Activated naive CD4-positive, alpha-beta T cell treated with anti-CD3 and anti-CD28 coated beads for 36 hours (primary cell): ENCODE measurements around the gene LMOD3. TPM values are rescaled to one million over a fixed set of nuclear protein-coding genes. Genes with fewer than 3 reads are reported as not detected.

ENCODE experiments used
- CTCF ChIA-PET: fragments of 350-600 bp; sonication (Branson Sonifier 250); formaldehyde crosslinking; loops from one replicate; lab custom pipeline; 2021; ENCODE audit warnings: antibody characterized with exemption; lab: Charles Lee
- DNase-seq: peaks from one replicate; pipeline ENCODE4 v3.0.0-alpha.2; 2020
- H3K27ac Mint-ChIP-seq: one replicate; pipeline ENCODE4 v1.8.0; 2021; ENCODE audit warnings: mild to moderate bottlenecking, mixed read lengths
- H3K27me3 Mint-ChIP-seq: one replicate; pipeline ENCODE4 v1.8.0; 2021; ENCODE audit warnings: low read depth, mixed read lengths
- H3K36me3 Mint-ChIP-seq: one replicate; pipeline ENCODE4 v1.8.0; 2021; ENCODE audit warnings: low read depth, mixed read lengths
- H3K4me1 Mint-ChIP-seq: one replicate; pipeline ENCODE4 v1.8.0; 2021; ENCODE audit warnings: low read depth, mixed read lengths
- H3K4me3 Mint-ChIP-seq: one replicate; pipeline ENCODE4 v1.8.0; 2021; ENCODE audit warnings: mild to moderate bottlenecking, moderate library complexity, mixed read lengths
- H3K9me3 Mint-ChIP-seq: one replicate; pipeline ENCODE4 v1.8.0; 2021; ENCODE audit warnings: mixed read lengths
- intact Hi-C: fragments of 100-400 bp; cut with micrococcal nuclease; formaldehyde crosslinking; loops from one replicate; pipeline ENCODE4 v1.15.1; 2023
- total RNA-seq, 2 experiments: library from RNA; stranded (reverse); gene quantifications; one replicate each; pipeline ENCODE4 v1.2.3, GENCODE V29; 2021

The LMOD3 gene
- total RNA-seq, 2 experiments from 2014 or later = not detected

DNA sequence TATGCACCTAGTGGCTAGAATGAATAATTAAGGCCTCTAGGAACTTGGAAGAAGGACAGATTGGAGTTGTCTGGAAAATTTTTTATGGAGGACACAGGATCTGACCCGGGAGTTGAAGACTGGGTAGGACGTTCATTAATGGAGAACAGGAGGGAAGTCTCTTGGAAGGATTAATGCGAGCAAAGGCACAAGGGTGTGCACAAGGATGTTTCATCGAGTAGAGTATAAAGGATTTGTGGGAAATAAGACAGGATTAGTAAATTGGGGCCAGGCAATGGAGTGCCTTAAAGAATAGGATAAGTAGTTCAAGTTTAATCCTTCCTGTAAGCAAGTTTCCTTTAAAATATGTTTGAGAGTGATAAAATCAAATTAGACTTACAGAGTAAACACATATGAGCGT, 14.6 kb downstream of the LMOD3 start:
- no peak for DNase-seq
- Mint-ChIP-seq H3K27ac (no peak overlapping the region), H3K27me3 (no peaks in the 10 kb centered on the region), H3K4me1 (peaks cover 39% of the 10 kb centered on the region), H3K4me3 (no peak overlapping the region), H3K9me3 (no peaks in the 10 kb centered on the region), H3K36me3 (peaks cover 14% of the 10 kb centered on the region)
- CTCF ChIA-PET = no interaction called here
- intact Hi-C loops = no loop called here

DNA sequence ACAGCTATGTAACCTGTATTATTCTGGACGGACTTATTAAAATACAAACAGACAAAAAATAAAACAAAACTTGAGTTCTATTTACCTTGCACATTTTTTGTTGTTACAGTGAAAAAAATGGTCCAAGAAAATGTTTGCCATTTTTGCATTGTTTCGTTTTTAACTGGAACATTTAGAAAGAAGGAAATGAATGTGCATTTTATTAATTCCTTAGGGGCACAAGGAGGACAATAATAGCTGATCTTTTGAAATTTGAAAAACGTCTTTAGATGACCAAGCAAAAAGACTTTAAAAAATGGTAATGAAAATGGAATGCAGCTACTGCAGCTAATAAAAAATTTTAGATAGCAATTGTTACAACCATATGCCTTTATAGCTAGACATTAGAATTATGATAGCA, 17.1 kb downstream of the LMOD3 start:
- H3K27ac Mint-ChIP-seq = peak overlapping the region; percentile 13

DNA sequence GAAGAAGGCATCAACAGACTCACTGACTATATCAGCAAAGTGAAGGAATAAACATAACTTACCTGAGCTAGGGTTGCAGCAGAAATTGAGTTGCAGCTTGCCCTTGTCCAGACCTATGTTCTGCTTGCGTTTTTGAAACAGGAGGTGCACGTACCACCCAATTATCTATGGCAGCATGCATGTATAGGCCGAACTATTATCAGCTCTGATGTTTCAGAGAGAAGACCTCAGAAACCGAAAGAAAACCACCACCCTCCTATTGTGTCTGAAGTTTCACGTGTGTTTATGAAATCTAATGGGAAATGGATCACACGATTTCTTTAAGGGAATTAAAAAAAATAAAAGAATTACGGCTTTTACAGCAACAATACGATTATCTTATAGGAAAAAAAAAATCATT, 17.8 kb downstream of the LMOD3 start:
- intact Hi-C loops = no loop called here
- Mint-ChIP-seq H3K27me3 (no peaks in the 10 kb centered on the region), H3K27ac (peak overlapping the region; percentile 7), H3K4me1 (peaks cover 50% of the 10 kb centered on the region), H3K4me3 (no peak overlapping the region), H3K36me3 (peaks cover 33% of the 10 kb centered on the region), H3K9me3 (no peaks in the 10 kb centered on the region)
- no peak for DNase-seq
- CTCF ChIA-PET = interaction anchor here (0.7 to 1.1 kb wide), 2 partner anchors 16 to 136 kb away, joined by 3 read pairs; no protein-coding TSS in a partner anchor

More for the DNA sequence above, 17.1 kb downstream of the LMOD3 start:
- no peaks in the 10 kb centered on the region for H3K9me3 Mint-ChIP-seq
- intact Hi-C loops = no loop called here
- peaks cover 28% of the 10 kb centered on the region for H3K36me3 Mint-ChIP-seq
- no peak for DNase-seq
- H3K4me3 Mint-ChIP-seq = no peak overlapping the region
- H3K27me3 Mint-ChIP-seq = no peaks in the 10 kb centered on the region
- peaks cover 46% of the 10 kb centered on the region for H3K4me1 Mint-ChIP-seq
- CTCF ChIA-PET = interaction anchor here (0.7 to 1.7 kb wide), 3 partner anchors 11 to 136 kb away, joined by 3 to 5 read pairs (median 3); no protein-coding TSS in a partner anchor

DNA sequence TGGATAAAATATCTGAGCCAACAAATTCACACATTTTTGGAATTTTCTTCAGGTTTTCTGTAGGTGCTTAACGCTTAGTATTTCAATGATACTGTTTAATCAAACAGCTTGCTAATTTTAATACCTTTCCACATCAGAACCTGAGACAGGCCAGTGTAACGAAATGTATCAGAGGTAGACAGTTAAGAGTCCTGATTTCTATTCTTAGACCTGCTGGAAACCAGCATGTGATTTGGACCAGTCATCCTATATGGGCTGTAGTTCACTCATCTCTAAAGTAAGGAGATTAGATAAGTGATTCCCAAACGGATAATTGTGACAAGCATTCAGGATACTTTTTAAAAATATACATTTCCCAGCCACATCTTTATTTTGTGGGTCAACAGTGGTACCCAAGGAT, 19.3 kb downstream of the LMOD3 start:
- no peak overlapping the region for H3K4me3 Mint-ChIP-seq
- CTCF ChIA-PET = no interaction called here
- H3K36me3 Mint-ChIP-seq = peaks cover 36% of the 10 kb centered on the region
- H3K27me3 Mint-ChIP-seq = no peaks in the 10 kb centered on the region
- intact Hi-C loops = no loop called here
- peaks cover 51% of the 10 kb centered on the region for H3K4me1 Mint-ChIP-seq
- no peak overlapping the region for H3K27ac Mint-ChIP-seq
- DNase-seq = no peak
- no peaks in the 10 kb centered on the region for H3K9me3 Mint-ChIP-seq

DNA sequence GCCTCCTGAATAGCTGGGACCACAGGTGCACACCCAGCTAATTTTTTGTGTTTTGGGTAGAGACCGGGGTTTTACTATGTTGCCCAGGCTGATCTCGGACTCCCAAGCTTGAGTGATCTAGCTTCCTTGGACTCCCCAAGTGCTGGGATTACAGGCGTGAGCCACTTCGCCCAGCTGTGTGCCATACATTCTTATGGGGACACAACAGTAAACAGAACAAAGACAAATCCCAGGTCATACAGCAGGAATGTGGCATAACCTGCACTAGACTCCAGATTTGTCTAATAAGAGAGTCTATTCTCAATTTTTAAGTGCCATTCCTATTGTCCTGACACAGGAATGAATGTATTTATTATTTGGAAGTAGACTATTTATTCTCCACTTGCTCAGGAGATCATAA, 20.0 kb downstream of the LMOD3 start:
- DNase-seq = no peak
- H3K9me3 Mint-ChIP-seq = no peaks in the 10 kb centered on the region
- no peaks in the 10 kb centered on the region for H3K27me3 Mint-ChIP-seq
- H3K4me1 Mint-ChIP-seq = peaks cover 51% of the 10 kb centered on the region
- CTCF ChIA-PET = no interaction called here
- H3K36me3 Mint-ChIP-seq = peaks cover 40% of the 10 kb centered on the region
- intact Hi-C loops = no loop called here
- H3K27ac Mint-ChIP-seq = no peak overlapping the region
- H3K4me3 Mint-ChIP-seq = no peak overlapping the region

DNA sequence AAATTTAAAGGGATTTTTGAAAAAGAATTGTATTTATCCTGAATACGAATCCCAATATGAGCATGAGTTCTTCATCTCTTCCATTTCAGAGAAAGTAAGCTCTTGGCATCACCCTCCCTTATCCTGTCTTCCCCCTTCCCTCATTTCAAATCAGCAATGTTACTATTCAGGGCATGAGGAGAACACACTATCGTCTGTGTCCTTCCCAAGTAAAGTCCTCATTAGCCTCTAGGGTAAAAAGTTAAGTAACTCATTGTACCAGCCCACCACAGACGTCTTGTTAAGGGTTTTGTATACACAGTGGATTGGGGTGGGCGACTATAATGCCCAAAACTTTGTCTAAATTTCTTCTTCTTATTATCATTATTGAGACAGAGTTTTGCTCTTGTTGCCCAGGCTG, 22.8 kb downstream of the LMOD3 start:
- H3K27ac Mint-ChIP-seq = no peak overlapping the region
- intact Hi-C loops = no loop called here
- peaks cover 67% of the 10 kb centered on the region for H3K4me1 Mint-ChIP-seq
- CTCF ChIA-PET = interaction anchor here (0.7 to 1.7 kb wide), 3 partner anchors 16 to 46 kb away, joined by 3 to 5 read pairs (median 3); no protein-coding TSS in a partner anchor
- H3K27me3 Mint-ChIP-seq = no peaks in the 10 kb centered on the region
- H3K4me3 Mint-ChIP-seq = no peak overlapping the region
- no peaks in the 10 kb centered on the region for H3K9me3 Mint-ChIP-seq
- no peak for DNase-seq
- H3K36me3 Mint-ChIP-seq = peaks cover 48% of the 10 kb centered on the region

DNA sequence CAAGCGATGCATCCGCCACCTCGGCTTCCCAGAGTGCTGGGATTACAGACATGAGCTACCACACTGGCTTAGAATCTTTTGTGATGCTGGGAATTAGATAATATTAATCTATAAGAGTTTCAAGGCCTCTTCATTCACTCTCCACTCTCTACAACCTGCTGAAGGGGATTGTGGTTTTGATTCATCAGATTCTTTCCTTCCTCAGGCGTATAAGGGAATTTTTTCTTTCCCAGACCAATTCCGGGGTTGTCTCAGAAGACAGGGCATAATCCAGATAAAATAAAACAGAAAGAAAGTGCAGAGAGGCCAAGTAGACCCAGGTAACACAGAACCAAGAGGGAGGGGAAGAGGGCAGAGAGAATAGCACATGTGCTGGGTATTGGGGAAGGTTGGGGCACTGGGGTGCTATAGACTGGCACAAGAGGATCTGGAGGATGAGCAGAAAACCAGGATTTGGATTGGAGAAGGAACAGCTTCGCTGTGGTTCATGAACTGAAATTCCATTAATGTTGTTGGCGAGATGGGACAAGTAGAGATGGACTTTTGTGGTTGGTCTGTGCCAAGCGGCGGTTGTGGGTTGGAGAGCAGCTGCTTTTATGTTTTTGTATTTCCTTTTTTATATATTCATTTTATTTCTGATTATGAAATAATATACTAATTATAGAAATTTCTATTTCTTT, 24.8 kb downstream of the LMOD3 start:
- no peaks in the 10 kb centered on the region for H3K9me3 Mint-ChIP-seq
- H3K4me3 Mint-ChIP-seq = no peak overlapping the region

DNA sequence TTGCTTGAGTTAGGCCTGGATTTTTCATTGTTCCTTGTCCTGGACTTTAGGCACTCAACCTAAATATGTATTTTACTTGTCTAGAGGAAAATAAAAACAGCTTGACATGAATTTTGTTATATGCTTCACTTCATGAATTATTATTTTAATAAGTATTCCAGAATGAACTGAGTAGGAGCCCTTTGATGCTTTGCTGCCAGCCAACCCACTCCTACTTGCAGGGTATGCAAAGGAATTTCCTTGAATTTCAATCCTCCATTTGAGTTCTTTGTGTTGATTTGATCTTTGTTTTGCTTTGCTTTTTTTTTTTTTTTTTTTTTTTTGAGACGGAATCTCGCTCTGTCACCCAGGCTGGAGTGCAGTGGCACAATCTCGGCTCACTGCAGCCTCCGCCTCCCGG, 26.1 kb downstream of the LMOD3 start:
- peaks cover 36% of the 10 kb centered on the region for H3K36me3 Mint-ChIP-seq
- CTCF ChIA-PET = no interaction called here

More for the DNA sequence above, 24.8 kb downstream of the LMOD3 start:
- H3K27me3 Mint-ChIP-seq = no peaks in the 10 kb centered on the region
- DNase-seq = no peak
- H3K4me1 Mint-ChIP-seq = peaks cover 70% of the 10 kb centered on the region
- H3K27ac Mint-ChIP-seq = peak overlapping the region; percentile 74
- intact Hi-C loops = no loop called here
- peaks cover 42% of the 10 kb centered on the region for H3K36me3 Mint-ChIP-seq
- CTCF ChIA-PET = interaction anchor here (0.7 to 1.7 kb wide), 5 partner anchors 10 to 92 kb away, joined by 3 to 5 read pairs (median 3); no protein-coding TSS in a partner anchor

DNA sequence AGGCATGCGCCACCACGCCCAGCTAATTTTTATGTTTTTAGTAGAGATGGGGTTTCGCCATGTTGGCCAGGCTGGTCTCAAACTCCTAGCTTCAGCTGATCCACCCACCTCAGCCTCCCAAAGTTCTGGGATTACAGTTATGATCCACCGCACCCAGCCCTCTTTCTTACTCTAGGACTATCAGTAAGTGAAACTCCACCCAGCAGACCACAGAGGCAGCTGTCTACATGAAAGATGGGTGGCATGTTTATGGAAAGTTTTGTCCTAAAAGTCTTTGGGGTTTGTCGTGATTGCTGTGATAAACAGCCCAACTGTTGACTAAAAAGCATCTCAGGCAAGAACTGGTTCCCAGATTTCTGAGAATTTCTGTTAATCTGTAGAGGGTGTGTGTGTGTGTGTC, 26.8 kb downstream of the LMOD3 start:
- Mint-ChIP-seq H3K36me3 (peaks cover 35% of the 10 kb centered on the region), H3K9me3 (no peaks in the 10 kb centered on the region), H3K27ac (peak overlapping the region; percentile 81), H3K4me1 (peaks cover 76% of the 10 kb centered on the region), H3K27me3 (no peaks in the 10 kb centered on the region), H3K4me3 (peak overlapping the region; percentile 46)
- DNase-seq = peak; percentile 57
- CTCF ChIA-PET = interaction anchor here (1.1 kb wide), 1 partner anchor 10 kb away, joined by 3 read pairs; no protein-coding TSS in a partner anchor
- intact Hi-C loops = loop anchor here (2.0 kb wide), 1 partner anchor 15 kb away; the partner anchor contains the start of gene UBA3

More for the DNA sequence above, 26.1 kb downstream of the LMOD3 start:
- no peak for DNase-seq
- Mint-ChIP-seq H3K27ac (peak overlapping the region; percentile 81), H3K4me1 (peaks cover 74% of the 10 kb centered on the region), H3K27me3 (no peaks in the 10 kb centered on the region), H3K4me3 (no peak overlapping the region), H3K9me3 (no peaks in the 10 kb centered on the region)
- intact Hi-C loops = no loop called here

DNA sequence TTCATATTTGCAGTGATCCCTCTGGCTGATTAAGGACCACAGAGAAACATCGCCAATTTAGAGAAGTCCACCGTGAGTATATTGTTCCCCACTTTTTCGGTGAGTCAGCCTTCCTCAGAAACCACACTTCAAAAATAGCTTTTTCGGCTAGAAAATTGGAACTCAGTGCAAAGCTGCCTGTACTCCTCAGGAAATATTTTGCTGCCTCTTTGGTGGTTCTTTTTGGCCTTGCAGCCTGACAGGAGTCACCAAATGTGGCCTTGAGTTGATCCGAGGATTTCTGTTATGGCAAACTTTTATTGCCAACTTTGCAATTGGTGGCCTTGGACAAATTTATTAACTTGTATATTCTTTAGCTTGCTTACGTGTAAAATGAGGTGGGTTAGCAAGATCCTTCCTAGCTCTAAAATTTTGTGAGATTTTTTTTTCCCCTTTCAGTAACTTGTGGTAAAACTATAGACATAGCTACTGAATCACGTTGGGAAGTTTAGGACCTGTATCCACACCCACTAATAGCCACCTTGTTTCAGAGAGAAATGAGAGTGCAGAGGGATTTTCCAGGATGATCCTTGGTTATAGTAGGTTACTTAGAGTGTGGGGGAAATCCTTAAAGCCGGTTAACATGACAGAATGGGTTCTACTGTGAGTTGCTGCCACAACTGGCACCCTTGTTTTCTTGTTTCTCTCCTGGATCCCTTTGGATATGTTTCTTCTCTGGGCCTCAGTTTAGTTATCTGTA, 27.8 kb downstream of the LMOD3 start:
- Mint-ChIP-seq H3K36me3 (peaks cover 31% of the 10 kb centered on the region), H3K27ac (peak overlapping the region; percentile 96)

DNA sequence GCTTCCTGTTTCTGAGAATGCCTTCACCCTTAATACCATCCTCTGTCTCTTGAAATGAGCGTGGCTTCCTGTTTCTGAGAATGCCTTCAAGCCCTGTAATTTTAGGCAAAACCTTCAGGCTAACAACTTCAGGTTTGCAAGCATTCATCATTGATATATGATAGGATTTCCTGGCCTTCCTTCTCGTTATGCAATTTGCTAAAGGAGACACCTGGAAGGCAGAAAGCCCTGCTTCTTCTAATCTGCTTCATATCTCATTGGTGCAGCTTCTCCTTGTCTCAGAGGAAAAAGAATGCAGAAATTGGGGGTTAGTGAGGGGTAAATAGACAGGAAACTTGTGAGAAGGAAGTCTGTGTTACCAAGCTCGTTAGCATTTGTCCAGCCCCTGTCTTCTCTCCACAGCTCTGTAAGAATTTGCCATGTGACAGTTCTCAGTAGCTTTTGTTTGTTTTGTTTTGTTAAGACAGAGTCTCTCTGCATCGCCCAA, 30.3 kb downstream of the LMOD3 start:
- peak; percentile 51 for DNase-seq
- Mint-ChIP-seq H3K4me1 (peaks cover 85% of the 10 kb centered on the region), H3K27me3 (no peaks in the 10 kb centered on the region), H3K27ac (peak overlapping the region; percentile 96), H3K36me3 (peaks cover 32% of the 10 kb centered on the region), H3K9me3 (no peaks in the 10 kb centered on the region), H3K4me3 (peak overlapping the region; percentile 67)
- CTCF ChIA-PET = interaction anchor here (0.7 to 4.1 kb wide), 2 partner anchors 11 to 261 kb away, joined by 3 to 22 read pairs; partner anchors contain the start of gene UBA3
- intact Hi-C loops = loop anchor here (1.0 kb wide), 1 partner anchor 8 kb away; the partner anchor contains the start of gene ARL6IP5

More for the DNA sequence above, 27.8 kb downstream of the LMOD3 start:
- Mint-ChIP-seq H3K4me3 (peak overlapping the region; percentile 53), H3K27me3 (no peaks in the 10 kb centered on the region), H3K9me3 (no peaks in the 10 kb centered on the region), H3K4me1 (peaks cover 81% of the 10 kb centered on the region)
- intact Hi-C loops = loop anchor here (2.0 kb wide), 1 partner anchor 14 kb away; the partner anchor contains the start of gene UBA3
- DNase-seq = no peak
- CTCF ChIA-PET = interaction anchor here (0.6 to 4.1 kb wide), 7 partner anchors 9 to 317 kb away, joined by 3 to 22 read pairs (median 3); partner anchors contain the start of genes ARL6IP5 and UBA3
